ENCODE results near the gene DNER. TPM values are rescaled to one million over a fixed set of nuclear protein-coding genes. Genes with fewer than 3 reads are reported as not detected.

The DNER gene
- total and polyA plus RNA-seq, 2 of the 13 experiments (the other 11 are each of a cell fraction or from before 2014, with no cell fraction given), result not detected

GRCh38 chr2:229434187-229434586 is 280.2 kb downstream of the DNER start:
- no peak for ATAC-seq
- DNase-seq (ENCODE audit: low spot score), result no peak
- H3K9ac ChIP-seq (ENCODE audit: insufficient read depth, low read depth, low read length), result no peak overlapping the region
- H3K27me3 ChIP-seq (ENCODE audit: control insufficient read depth in 1 of 2, insufficient read depth in 2 of 2, low read length in 2 of 2), result 0 out of 5 replicates have a peak, but pooled peaks cover 0 to 2% of the 10 kb centered on the region in 2 experiments
- ChIA-PET CTCF (ENCODE audit: low intra/inter-chr PET ratio, low total read pairs) (no interaction called here), POLR2A (no interaction called here)
- H3K4me1 ChIP-seq (ENCODE audit: insufficient read depth, low read length), result no peaks in the 10 kb centered on the region
- H3K4me3 ChIP-seq (replicated peaks in 1 of 3; ENCODE audit: insufficient read depth in 1 of 3, low read depth in 2 of 3, low read length in 3 of 3), result no peak overlapping the region
- no TSS peak for BruUV-seq (replicated peaks)
- no peak for TF ChIP-seq KLF12 (CRISPR knock-in tag; IDR thresholded peaks at IDR 0.05; ENCODE audit: borderline replicate concordance)
- no peak for TF ChIP-seq GTF3A (CRISPR knock-in tag; conservative IDR thresholded peaks at IDR 0.05)
- TF ChIP-seq, protein P1, sequence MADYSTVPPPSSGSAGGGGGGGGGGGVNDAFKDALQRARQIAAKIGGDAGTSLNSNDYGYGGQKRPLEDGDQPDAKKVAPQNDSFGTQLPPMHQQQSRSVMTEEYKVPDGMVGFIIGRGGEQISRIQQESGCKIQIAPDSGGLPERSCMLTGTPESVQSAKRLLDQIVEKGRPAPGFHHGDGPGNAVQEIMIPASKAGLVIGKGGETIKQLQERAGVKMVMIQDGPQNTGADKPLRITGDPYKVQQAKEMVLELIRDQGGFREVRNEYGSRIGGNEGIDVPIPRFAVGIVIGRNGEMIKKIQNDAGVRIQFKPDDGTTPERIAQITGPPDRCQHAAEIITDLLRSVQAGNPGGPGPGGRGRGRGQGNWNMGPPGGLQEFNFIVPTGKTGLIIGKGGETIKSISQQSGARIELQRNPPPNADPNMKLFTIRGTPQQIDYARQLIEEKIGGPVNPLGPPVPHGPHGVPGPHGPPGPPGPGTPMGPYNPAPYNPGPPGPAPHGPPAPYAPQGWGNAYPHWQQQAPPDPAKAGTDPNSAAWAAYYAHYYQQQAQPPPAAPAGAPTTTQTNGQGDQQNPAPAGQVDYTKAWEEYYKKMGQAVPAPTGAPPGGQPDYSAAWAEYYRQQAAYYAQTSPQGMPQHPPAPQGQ (CRISPR knock-in tag; IDR thresholded peaks at IDR 0.05; ENCODE audit: borderline replicate concordance), result no peak
- TF ChIP-seq HNRNPH1 (optimal IDR thresholded peaks at IDR 0.05; ENCODE audit: low read depth, low read length), result no peak
- TF ChIP-seq CREBL2 (CRISPR knock-in tag; IDR thresholded peaks at IDR 0.05; ENCODE audit: borderline replicate concordance), result no peak
- TF ChIP-seq, protein P2, sequence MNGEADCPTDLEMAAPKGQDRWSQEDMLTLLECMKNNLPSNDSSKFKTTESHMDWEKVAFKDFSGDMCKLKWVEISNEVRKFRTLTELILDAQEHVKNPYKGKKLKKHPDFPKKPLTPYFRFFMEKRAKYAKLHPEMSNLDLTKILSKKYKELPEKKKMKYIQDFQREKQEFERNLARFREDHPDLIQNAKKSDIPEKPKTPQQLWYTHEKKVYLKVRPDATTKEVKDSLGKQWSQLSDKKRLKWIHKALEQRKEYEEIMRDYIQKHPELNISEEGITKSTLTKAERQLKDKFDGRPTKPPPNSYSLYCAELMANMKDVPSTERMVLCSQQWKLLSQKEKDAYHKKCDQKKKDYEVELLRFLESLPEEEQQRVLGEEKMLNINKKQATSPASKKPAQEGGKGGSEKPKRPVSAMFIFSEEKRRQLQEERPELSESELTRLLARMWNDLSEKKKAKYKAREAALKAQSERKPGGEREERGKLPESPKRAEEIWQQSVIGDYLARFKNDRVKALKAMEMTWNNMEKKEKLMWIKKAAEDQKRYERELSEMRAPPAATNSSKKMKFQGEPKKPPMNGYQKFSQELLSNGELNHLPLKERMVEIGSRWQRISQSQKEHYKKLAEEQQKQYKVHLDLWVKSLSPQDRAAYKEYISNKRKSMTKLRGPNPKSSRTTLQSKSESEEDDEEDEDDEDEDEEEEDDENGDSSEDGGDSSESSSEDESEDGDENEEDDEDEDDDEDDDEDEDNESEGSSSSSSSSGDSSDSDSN (CRISPR knock-in tag; IDR thresholded peaks at IDR 0.05), result no peak
- no peak for TF ChIP-seq ATAD3A (CRISPR knock-in tag; IDR thresholded peaks at IDR 0.05)
- TF ChIP-seq TAF1 (CRISPR knock-in tag; IDR thresholded peaks at IDR 0.05), result no peak
- TF ChIP-seq ZNF34 (CRISPR knock-in tag; IDR thresholded peaks at IDR 0.05; ENCODE audit: borderline replicate concordance), result no peak
- TF ChIP-seq MED1 (CRISPR knock-in tag; IDR thresholded peaks at IDR 0.05), result no peak
- no peak for TF ChIP-seq MBNL3 (CRISPR knock-in tag; conservative IDR thresholded peaks at IDR 0.05)
- TF ChIP-seq SUZ12 (IDR thresholded peaks at IDR 0.05; ENCODE audit: low read depth, low read length), result no peak
- TF ChIP-seq, protein P3, sequence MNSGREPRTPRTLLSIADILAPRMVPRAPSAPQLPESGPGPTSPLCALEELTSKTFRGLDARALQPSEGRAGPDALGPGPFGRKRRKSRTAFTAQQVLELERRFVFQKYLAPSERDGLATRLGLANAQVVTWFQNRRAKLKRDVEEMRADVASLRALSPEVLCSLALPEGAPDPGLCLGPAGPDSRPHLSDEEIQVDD (CRISPR knock-in tag; IDR thresholded peaks at IDR 0.05; ENCODE audit: borderline replicate concordance), result no peak
- no peak for TF ChIP-seq ZSCAN30 (CRISPR knock-in tag; IDR thresholded peaks at IDR 0.05)
- TF ChIP-seq ZNF660 (CRISPR knock-in tag; IDR thresholded peaks at IDR 0.05; ENCODE audit: borderline replicate concordance, low read depth), result no peak
- TF ChIP-seq DNMT3B (CRISPR knock-in tag; conservative IDR thresholded peaks at IDR 0.05), result no peak
- no peak for TF ChIP-seq SIN3A (IDR thresholded peaks at IDR 0.05; ENCODE audit: borderline replicate concordance, low read depth, low read length)
- in situ Hi-C loops (cut with HindIII; ENCODE audit: extremely low pct_ligation_motif_present, low pct_unique_long_range_greater_than_20kb), result loop anchor here (5.0 kb wide), 1 partner anchor 153 kb away; no protein-coding TSS in a partner anchor
- WGBS (ENCODE audit: low lambda C conversion rate), result 3% methylated on average over 2 of the region's 2 CpGs
- FAIRE-seq, result no peak
- no peaks in the 10 kb centered on the region for H3K36me3 ChIP-seq (replicated peaks in 1 of 2; ENCODE audit: control insufficient read depth in 1 of 2, insufficient read depth in 2 of 2, low read length in 2 of 2)
- no peaks in the 10 kb centered on the region for H3K79me2 ChIP-seq (ENCODE audit: insufficient read depth, low read length)
- no peak overlapping the region for H2AFZ ChIP-seq (ENCODE audit: low read length)
- no peak overlapping the region for H3K4me2 ChIP-seq (ENCODE audit: low read depth, low read length)
- H3K9me3 ChIP-seq (ENCODE audit: low read length), result no peaks in the 10 kb centered on the region
- H3K27ac ChIP-seq (ENCODE audit: extremely low read length, insufficient read depth, low read length), result no peak overlapping the region
- intact Hi-C loops (cut with micrococcal nuclease; ENCODE audit: unreplicated experiment), result no loop called here
- H4K20me1 ChIP-seq (ENCODE audit: insufficient read depth, low read length), result no peaks in the 10 kb centered on the region

All from HepG2 (cell line).